Endothelial cell of umbilical vein (primary cell): ENCODE measurements around the gene GBP4. TPM values are rescaled to one million over a fixed set of nuclear protein-coding genes. Genes with fewer than 3 reads are reported as not detected.

Experiments used
- BruUV-seq: library from RNA; stranded (reverse); fragments of 400-500 nt; replicated peaks from 2 replicates; lab custom pipeline; 2021; lab: Mats Ljungman, UMichigan
- CTCF ChIA-PET: fragments of 300-600, 350-600 bp; sonication (Branson Sonifier 250); formaldehyde crosslinking; loops from one replicate; lab custom pipeline; 2021; ENCODE audit warnings: antibody characterized with exemption, inconsistent platforms; lab: Charles Lee
- POLR2A ChIA-PET: fragments of 300-600, 350-600 bp; sonication (Branson Sonifier 250); formaldehyde crosslinking; loops from one replicate; lab custom pipeline; 2021; ENCODE audit warnings: antibody characterized with exemption, inconsistent platforms; lab: Charles Lee
- DNase-seq: peaks from one replicate; pipeline ENCODE4 v3.0.0-alpha.2; 2011; ENCODE audit warnings: low read depth, low spot score
- FAIRE-seq: peaks from 2 replicates; lab custom pipeline; 2011; peaks lifted over from hg19 to GRCh38; lab: Jason Lieb, UNC
- H2AFZ ChIP-seq: 2 replicates; pipeline ENCODE4 v1.6.0; 2012; ENCODE audit warnings: low read depth, low read length, control low read depth, inconsistent platforms
- H3K27ac ChIP-seq: 2 replicates; pipeline ENCODE4 v1.5.1; 2011; ENCODE audit warnings: low read depth, mild to moderate bottlenecking, control low read depth, low read length, moderate library complexity; ENCODE audit not compliant: insufficient read depth
- H3K27me3 ChIP-seq, 2 experiments: 2 replicates each; pipeline versions ENCODE4 v1.6.0 to v1.6.1; 2011; ENCODE audit warnings: low read length in 2 of 2, mixed read lengths in 1 of 2; ENCODE audit not compliant: control insufficient read depth in 2 of 2, insufficient read depth in 2 of 2
- H3K36me3 ChIP-seq, 2 experiments: 2 replicates in 1 of 2; 3 replicates in 1 of 2; pipeline ENCODE4 v1.5.1; 2011; ENCODE audit warnings: low read length in 2 of 2, mild to moderate bottlenecking in 1 of 2, moderate library complexity in 1 of 2; ENCODE audit not compliant: control insufficient read depth in 2 of 2, insufficient read depth in 2 of 2; ENCODE audit errors: extremely low read depth in 1 of 2
- H3K4me1 ChIP-seq: 3 replicates; pipeline ENCODE4 v1.5.1; 2011; ENCODE audit warnings: mild to moderate bottlenecking, low read length; ENCODE audit not compliant: control insufficient read depth, insufficient read depth; ENCODE audit errors: extremely low read depth
- H3K4me2 ChIP-seq: 2 replicates; pipeline ENCODE4 v1.6.1; 2011; ENCODE audit warnings: low read length, control low read depth, mixed read lengths; ENCODE audit not compliant: insufficient read depth
- H3K4me3 ChIP-seq, 3 experiments: fragments of 200-600 bp in 1 of 3; sonication (generic), shearing (Covaris generic) in 1 of 3; replicated peaks in 1 of 3; 2 replicates each; pipeline ENCODE4 v1.5.1; 2011 to 2016; ENCODE audit warnings: control low read depth in 3 of 3, low read length in 3 of 3, mild to moderate bottlenecking in 2 of 3, inconsistent platforms in 1 of 3, low read depth in 1 of 3, moderate library complexity in 1 of 3; ENCODE audit not compliant: insufficient read depth in 1 of 3
- H3K79me2 ChIP-seq: 2 replicates; pipeline ENCODE4 v1.6.0; 2012; ENCODE audit warnings: low read length, inconsistent platforms; ENCODE audit not compliant: control insufficient read depth, insufficient read depth
- H3K9ac ChIP-seq: replicated peaks from 2 replicates; pipeline ENCODE3; 2011; ENCODE audit warnings: low read length, control low read depth; ENCODE audit not compliant: insufficient read depth; ENCODE audit errors: extremely low read depth
- H3K9me1 ChIP-seq: replicated peaks from 3 replicates; pipeline ENCODE4 v1.6.0; 2011; ENCODE audit warnings: mild to moderate bottlenecking, low read length; ENCODE audit not compliant: control insufficient read depth, insufficient read depth; ENCODE audit errors: extremely low read depth
- H3K9me3 ChIP-seq: replicated peaks from 2 replicates; pipeline ENCODE4 v1.5.1; 2012; ENCODE audit warnings: low read length, inconsistent platforms; ENCODE audit not compliant: control insufficient read depth, insufficient read depth
- H4K20me1 ChIP-seq: replicated peaks from 2 replicates; pipeline ENCODE3; 2011; ENCODE audit warnings: mild to moderate bottlenecking, low read length; ENCODE audit not compliant: control insufficient read depth, insufficient read depth; ENCODE audit errors: extremely low read depth
- CTCF ChIP-seq, 2 donors: IDR thresholded peaks; 1 replicate in 1 of 2; 2 replicates in 1 of 2; pipeline ENCODE4 v1.5.1; 2011; ENCODE audit warnings: low read length in 2 of 2, mild to moderate bottlenecking in 2 of 2, moderate library complexity in 2 of 2, control low read depth in 1 of 2, inconsistent platforms in 1 of 2, low read depth in 1 of 2; ENCODE audit not compliant: insufficient read depth in 1 of 2; ENCODE audit errors: extremely low read depth in 1 of 2
- EZH2 ChIP-seq: IDR thresholded peaks from 2 replicates; pipeline ENCODE4 v1.6.1; 2012; ENCODE audit warnings: borderline replicate concordance, low read depth, mild to moderate bottlenecking, moderate library complexity, low read length, inconsistent platforms; ENCODE audit not compliant: severe bottlenecking
- FOS ChIP-seq: IDR thresholded peaks from 2 replicates; pipeline ENCODE4 v1.6.1; 2011; ENCODE audit warnings: mild to moderate bottlenecking, low read length, moderate library complexity, borderline replicate concordance; ENCODE audit not compliant: insufficient read depth
- GATA2 ChIP-seq: IDR thresholded peaks from 2 replicates; pipeline ENCODE4 v1.7.0; 2011; ENCODE audit warnings: low read depth, mild to moderate bottlenecking, moderate library complexity, mixed read lengths, low read length; ENCODE audit not compliant: insufficient read length, insufficient read depth
- JUN ChIP-seq: IDR thresholded peaks from 2 replicates; pipeline ENCODE4 v1.6.1; 2011; ENCODE audit warnings: borderline replicate concordance, low read depth; ENCODE audit not compliant: insufficient read length, insufficient read depth
- MAX ChIP-seq: IDR thresholded peaks from 2 replicates; pipeline ENCODE4 v1.6.1; 2011; ENCODE audit not compliant: insufficient read depth, insufficient read length
- MYC ChIP-seq: IDR thresholded peaks from one replicate; pipeline ENCODE4 v1.6.1; 2011; ENCODE audit warnings: mild to moderate bottlenecking, low read depth, low read length
- POLR2A ChIP-seq: IDR thresholded peaks from 2 replicates; pipeline ENCODE4 v1.6.1; 2012; ENCODE audit warnings: low read depth, mild to moderate bottlenecking, control low read depth, low read length
- POLR2AphosphoS5 ChIP-seq: IDR thresholded peaks from 2 replicates; pipeline ENCODE4 v1.6.1; 2012; ENCODE audit warnings: low read depth, mild to moderate bottlenecking, control low read depth, low read length, moderate library complexity; ENCODE audit not compliant: insufficient read depth
- dilution Hi-C: fragments of 300-500 bp; cut with MboI; formaldehyde crosslinking; loops from one replicate; pipeline ENCODE4 v1.15.0; 2019; ENCODE audit warnings: low sequenced_read_pairs; ENCODE audit not compliant: extremely low pct_ligation_motif_present
- intact Hi-C: fragments of 100-400 bp; cut with micrococcal nuclease; formaldehyde crosslinking; loops from one replicate; pipeline ENCODE4 v1.10.0; 2022
- polyA plus RNA-seq, 4 experiments: library from polyadenylated mRNA; depleted of rRNA in 3 of 4; stranded (reverse) in 3 of 4; unstranded in 1 of 4; fragments of >200 nt; gene quantifications; 2 replicates each; pipeline versions ENCODE4 v1.2.1 to v1.2.3, GENCODE V29; 2011 to 2012; ENCODE audit warnings: missing spikeins in 1 of 4
- total RNA-seq: library from RNA; stranded (reverse); gene quantifications from 2 replicates; pipeline ENCODE4 v1.2.3, GENCODE V29; 2021

Gene GBP4
- total and polyA plus RNA-seq, 2 donors (not counting 3 experiments of a cell fraction or from before 2014, with no cell fraction given) = 1.7 to 7.6 TPM

GRCh38 chr1:89179343-89179742, 19.4 kb downstream of the GBP4 start:
- Histone ChIP-seq H3K9me3 (no peaks in the 10 kb centered on the region), H3K4me3 (no peak overlapping the region), H3K4me1 (no peaks in the 10 kb centered on the region), H3K9me1 (no peaks in the 10 kb centered on the region), H3K79me2 (no peaks in the 10 kb centered on the region), H3K4me2 (no peak overlapping the region), H3K27ac (no peak overlapping the region), H3K27me3 (no peaks in the 10 kb centered on the region), H4K20me1 (no peaks in the 10 kb centered on the region), H2AFZ (peak overlapping the region; percentile 27), H3K9ac (no peak overlapping the region), H3K36me3 (no peaks in the 10 kb centered on the region)
- POLR2A ChIA-PET = no interaction called here
- intact Hi-C loops (no loop called here), dilution Hi-C loops (no loop called here)
- CTCF ChIA-PET = interaction anchor here (1.5 kb wide), 1 partner anchor 94 kb away, joined by 3 read pairs; no protein-coding TSS in a partner anchor
- no peak for TF ChIP-seq FOS
- no peak for TF ChIP-seq CTCF (IDR thresholded peaks at IDR 0.05; ENCODE audit: extremely low read depth in 1 of 2, insufficient read depth in 1 of 2, low read depth in 1 of 2, low read length in 2 of 2)
- DNase-seq = peak; percentile 4
- no peak for FAIRE-seq
- no TSS peak for BruUV-seq

- Histone ChIP-seq H2AFZ (no peak overlapping the region), H3K4me1 (no peaks in the 10 kb centered on the region), H3K36me3 (no peaks in the 10 kb centered on the region), H3K4me3 (no peak overlapping the region), H3K9me3 (no peaks in the 10 kb centered on the region), H3K9ac (no peak overlapping the region), H4K20me1 (no peaks in the 10 kb centered on the region), H3K4me2 (no peak overlapping the region), H3K79me2 (no peaks in the 10 kb centered on the region), H3K9me1 (no peaks in the 10 kb centered on the region), H3K27ac (no peak overlapping the region), H3K27me3 (no peaks in the 10 kb centered on the region)
- TF ChIP-seq FOS = no peak
- no peak for TF ChIP-seq JUN
- no peak for TF ChIP-seq EZH2
- no peak for TF ChIP-seq GATA2
- no peak for TF ChIP-seq MYC
- TF ChIP-seq POLR2AphosphoS5 = no peak
- no peak for TF ChIP-seq MAX
- no peak for TF ChIP-seq POLR2A
- no peak for TF ChIP-seq CTCF (IDR thresholded peaks at IDR 0.05; ENCODE audit: extremely low read depth in 1 of 2, insufficient read depth in 1 of 2, low read depth in 1 of 2, low read length in 2 of 2)
- FAIRE-seq = no peak
- no TSS peak for BruUV-seq
- dilution Hi-C loops = no loop called here
- ChIA-PET POLR2A (no interaction called here), CTCF (interaction anchor here (0.9 to 1.1 kb wide), 2 partner anchors 40 to 203 kb away, joined by 3 read pairs; no protein-coding TSS in a partner anchor)
- no peak for DNase-seq
- intact Hi-C loops = no loop called here
Measured at GRCh38 chr1:89176971-89177370, 21.8 kb downstream of the GBP4 start.
